NCI-H524 treated with DMSO at 0.1 percent for 48 hours (cell line): ENCODE measurements around the gene RNF144B.
"Not testable (repeated sequence)": the region's sequence is repeated elsewhere in the genome, so short reads cannot be mapped to it uniquely, and the experiment has no call there.

ENCODE experiments used
- DNase-seq: peaks from one replicate; lab custom pipeline; 2025; lab: John Stamatoyannopoulos, UW

The RNF144B gene

GRCh38 chr6:18409602-18410001 lies 22.5 kb downstream of the RNF144B start:
- DNase-seq: not testable (repeated sequence)

GRCh38 chr6:18410412-18410811 lies 23.3 kb downstream of the RNF144B start:
- DNase-seq: no peak

- DNase-seq: no peak
Measured at GRCh38 chr6:18412068-18412467, 24.9 kb downstream of the RNF144B start.

GRCh38 chr6:18412644-18413043 lies 25.5 kb downstream of the RNF144B start:
- no peak for DNase-seq

- DNase-seq: no peak
Measured at GRCh38 chr6:18413381-18413780, 26.2 kb downstream of the RNF144B start.

GRCh38 chr6:18414116-18414515 lies 27.0 kb downstream of the RNF144B start:
- no peak for DNase-seq

- DNase-seq: no peak
Measured at GRCh38 chr6:18415207-18415606, 28.1 kb downstream of the RNF144B start.

GRCh38 chr6:18415671-18416340 lies 28.7 kb downstream of the RNF144B start:
- no peak for DNase-seq

GRCh38 chr6:18416341-18416679 lies 29.2 kb downstream of the RNF144B start:
- DNase-seq: no peak

- DNase-seq: no peak
Measured at GRCh38 chr6:18420328-18420727, 33.2 kb downstream of the RNF144B start.

- DNase-seq: no peak
Measured at GRCh38 chr6:18422136-18422535, 35.0 kb downstream of the RNF144B start.

GRCh38 chr6:18423426-18423825 lies 36.3 kb downstream of the RNF144B start:
- no peak for DNase-seq

GRCh38 chr6:18424201-18424600 lies 37.1 kb downstream of the RNF144B start:
- DNase-seq: no peak

GRCh38 chr6:18425218-18425617 lies 38.1 kb downstream of the RNF144B start:
- no peak for DNase-seq

- no peak for DNase-seq
Measured at GRCh38 chr6:18427296-18427695, 40.1 kb downstream of the RNF144B start.

GRCh38 chr6:18429655-18430297 lies 42.6 kb downstream of the RNF144B start:
- DNase-seq: no peak

- DNase-seq: no peak
Measured at GRCh38 chr6:18431581-18431980, 44.4 kb downstream of the RNF144B start.

- DNase-seq: no peak
Measured at GRCh38 chr6:18432180-18432579, 45.0 kb downstream of the RNF144B start.

GRCh38 chr6:18432619-18433018 lies 45.5 kb downstream of the RNF144B start:
- no peak for DNase-seq

- no peak for DNase-seq
Measured at GRCh38 chr6:18433059-18433458, 45.9 kb downstream of the RNF144B start.

- no peak for DNase-seq
Measured at GRCh38 chr6:18436341-18436740, 49.2 kb downstream of the RNF144B start.

- no peak for DNase-seq
Measured at GRCh38 chr6:18439581-18439980, 52.4 kb downstream of the RNF144B start.

GRCh38 chr6:18441251-18441979 lies 54.3 kb downstream of the RNF144B start:
- no peak for DNase-seq
